DMS53 treated with DMSO at 0.1 percent for 48 hours (cell line): Measurements from ENCODE around the gene NUTM2E.
"Not testable (repeated sequence)": the region's sequence is repeated elsewhere in the genome, so short reads cannot be mapped to it uniquely, and the experiment has no call there.

Experiments used
- DNase-seq: peaks from one replicate; lab custom pipeline; 2025; ENCODE audit not compliant: unreplicated experiment; lab: John Stamatoyannopoulos, UW

Gene NUTM2E

GRCh38 chr10:79826496-79827215 is at the start of gene NUTM2E:
NUTM2E (plus strand) TSS chr10:79826739; CDS start chr10:79841741, 15,002 bp downstream.
- DNase-seq, result peak; percentile 54

GRCh38 chr10:79777997-79778396 is 48.5 kb upstream of the NUTM2E start:
- DNase-seq, result not testable (repeated sequence)

- peak; percentile 20 for DNase-seq
Observed at GRCh38 chr10:79779310-79779938, 47.1 kb upstream of the NUTM2E start.

- DNase-seq, result not testable (repeated sequence)
Observed at GRCh38 chr10:79779992-79780391, 46.5 kb upstream of the NUTM2E start.

- DNase-seq, result not testable (repeated sequence)
Observed at GRCh38 chr10:79781584-79781983, 45.0 kb upstream of the NUTM2E start.

- DNase-seq, result not testable (repeated sequence)
Observed at GRCh38 chr10:79787455-79787952, 39.0 kb upstream of the NUTM2E start.

GRCh38 chr10:79789351-79789750 is 37.2 kb upstream of the NUTM2E start:
- not testable (repeated sequence) for DNase-seq

- not testable (repeated sequence) for DNase-seq
Observed at GRCh38 chr10:79791906-79792517, 34.5 kb upstream of the NUTM2E start.

GRCh38 chr10:79799337-79799736 is 27.2 kb upstream of the NUTM2E start:
- not testable (repeated sequence) for DNase-seq

- DNase-seq, result not testable (repeated sequence)
Observed at GRCh38 chr10:79805857-79806256, 20.7 kb upstream of the NUTM2E start.

GRCh38 chr10:79811895-79812294 is 14.6 kb upstream of the NUTM2E start:
- DNase-seq, result not testable (repeated sequence)

- DNase-seq, result not testable (repeated sequence)
Observed at GRCh38 chr10:79816290-79816689, 10.2 kb upstream of the NUTM2E start.

GRCh38 chr10:79823387-79823786 is 3.2 kb upstream of the NUTM2E start:
- DNase-seq, result not testable (repeated sequence)

- DNase-seq, result not testable (repeated sequence)
Observed at GRCh38 chr10:79825587-79826011, 940 bp upstream of the NUTM2E start.

- DNase-seq, result not testable (repeated sequence)
Observed at GRCh38 chr10:79826131-79826495, 426 bp upstream of the NUTM2E start.

GRCh38 chr10:79833833-79834232 is 7.3 kb downstream of the NUTM2E start:
- DNase-seq, result not testable (repeated sequence)

GRCh38 chr10:79835891-79836290 is 9.4 kb downstream of the NUTM2E start:
- not testable (repeated sequence) for DNase-seq

GRCh38 chr10:79836891-79837290 is 10.4 kb downstream of the NUTM2E start:
- not testable (repeated sequence) for DNase-seq

GRCh38 chr10:79838441-79838840 is 11.9 kb downstream of the NUTM2E start:
- DNase-seq, result not testable (repeated sequence)

- not testable (repeated sequence) for DNase-seq
Observed at GRCh38 chr10:79853191-79853854, 26.8 kb downstream of the NUTM2E start.

GRCh38 chr10:79862269-79862668 is 35.7 kb downstream of the NUTM2E start:
- DNase-seq, result not testable (repeated sequence)
